ENCODE measurements around the gene IGF2BP2. TPM values are rescaled to one million over a fixed set of nuclear protein-coding genes. Genes with fewer than 3 reads are reported as not detected.

Gene IGF2BP2
- total RNA-seq (2022) (75.9 and 80.8 TPM in 2 replicates), Bru-seq, nascent RNA (percentile 90 among the genes with signal in this experiment), BruChase-seq, experiment 1, labeled RNA remaining after a 2-hour chase (percentile 88 among the genes with signal in this experiment), BruChase-seq, experiment 2, labeled RNA remaining after a 6-hour chase (percentile 87 among the genes with signal in this experiment)
- long read RNA-seq, transcript IGF2BP2-201 (15 exons, 3,291 nt): minor isoform, 10 of 74 reads
- long read RNA-seq, transcript IGF2BP2-202 (16 exons, 3,688 nt): major isoform, 25 of 74 reads
- long read RNA-seq, partial matches to known transcripts: 19 of 74 reads
- long read RNA-seq, other reads (novel, unspliced or antisense): 19 of 74 reads

GRCh38 chr3:185825006-185825638 lies at the start of gene IGF2BP2:
IGF2BP2 (minus strand) TSS chr3:185825042; CDS start chr3:185824960, 82 bp downstream.
- intact Hi-C loops (cut with micrococcal nuclease; ENCODE audit: unreplicated experiment): loop anchor here (5.0 to 10.0 kb wide), 2 partner anchors 110 to 163 kb away; partner anchors contain the start of gene TRA2B

GRCh38 chr3:185874119-185874518 lies 49.3 kb upstream of the IGF2BP2 start:
- TF ChIP-seq CTCF (IDR thresholded peaks at IDR 0.05; ENCODE audit: insufficient read depth in 1 of 2, low read depth in 1 of 2, low read length in 1 of 2, severe bottlenecking in 1 of 2, unreplicated experiment in 1 of 2): no peak
- Histone ChIP-seq H3K36me3 (ENCODE audit: control insufficient read depth, insufficient read depth, low read length) (no peaks in the 10 kb centered on the region), H3K4me3 (ENCODE audit: low read depth, low read length) (no peak overlapping the region), H3K27me3 (replicated peaks; ENCODE audit: control insufficient read depth, insufficient read depth, low read length) (no peaks in the 10 kb centered on the region), H3K9me3 (no peaks in the 10 kb centered on the region), H3K4me1 (no peaks in the 10 kb centered on the region)
- H3K9me3 Mint-ChIP-seq (ENCODE audit: unreplicated experiment): no peaks in the 10 kb centered on the region
- no peak overlapping the region for H3K4me3 Mint-ChIP-seq (ENCODE audit: unreplicated experiment)
- no peaks in the 10 kb centered on the region for H3K27me3 Mint-ChIP-seq (ENCODE audit: insufficient read depth, unreplicated experiment)
- no peak for DNase-seq
- CTCF ChIA-PET: no interaction called here
- POLR2A ChIA-PET: no interaction called here
- BruUV-seq (replicated peaks): no TSS peak
- intact Hi-C loops (cut with micrococcal nuclease; ENCODE audit: unreplicated experiment): no loop called here
- H3K27ac Mint-ChIP-seq (ENCODE audit: unreplicated experiment): no peak overlapping the region
- no peaks in the 10 kb centered on the region for H3K4me1 Mint-ChIP-seq (ENCODE audit: low read depth, unreplicated experiment)
- H3K36me3 Mint-ChIP-seq (ENCODE audit: insufficient read depth, unreplicated experiment): no peaks in the 10 kb centered on the region

More at GRCh38 chr3:185825006-185825638, at the start of gene IGF2BP2:
- Mint-ChIP-seq H3K4me3 (ENCODE audit: unreplicated experiment) (peak within 1 kb of the TSS; percentile 85), H3K27ac (ENCODE audit: unreplicated experiment) (peak within 1 kb of the TSS; percentile 98), H3K27me3 (ENCODE audit: insufficient read depth, unreplicated experiment) (no peaks in the 10 kb centered on the region), H3K36me3 (ENCODE audit: insufficient read depth, unreplicated experiment) (peaks cover 55% of the 10 kb centered on the region), H3K4me1 (ENCODE audit: low read depth, unreplicated experiment) (peaks cover 23% of the 10 kb centered on the region), H3K9me3 (ENCODE audit: unreplicated experiment) (peaks cover 7% of the 10 kb centered on the region)
- DNase-seq: peak; percentile 88 to 91
- H3K9me3 ChIP-seq: no peaks in the 10 kb centered on the region
- peak within 1 kb of the TSS; percentile 94 for H3K4me3 ChIP-seq (ENCODE audit: low read depth, low read length)
- BruUV-seq (replicated peaks): no TSS peak
- H3K36me3 ChIP-seq (ENCODE audit: control insufficient read depth, insufficient read depth, low read length): no peaks in the 10 kb centered on the region; the same call in 1 of the 2 replicates
- peak in 1 of 2 experiments; percentile 8 for TF ChIP-seq CTCF (IDR thresholded peaks at IDR 0.05; ENCODE audit: insufficient read depth in 1 of 2, low read depth in 1 of 2, low read length in 1 of 2, severe bottlenecking in 1 of 2, unreplicated experiment in 1 of 2)
- H3K27me3 ChIP-seq (replicated peaks; ENCODE audit: control insufficient read depth, insufficient read depth, low read length): no peaks in the 10 kb centered on the region
- peaks cover 20% of the 10 kb centered on the region for H3K4me1 ChIP-seq
- ChIA-PET CTCF (no interaction called here), POLR2A (interaction anchor here (0.5 to 0.7 kb wide), 3 partner anchors 12 to 69 kb away, joined by 3 to 4 read pairs (median 4); no protein-coding TSS in a partner anchor)

- H3K4me1 ChIP-seq: no peaks in the 10 kb centered on the region
- peaks cover 11% of the 10 kb centered on the region for H3K4me1 Mint-ChIP-seq (ENCODE audit: low read depth, unreplicated experiment)
- H3K4me3 Mint-ChIP-seq (ENCODE audit: unreplicated experiment): no peak overlapping the region
- no peaks in the 10 kb centered on the region for H3K9me3 ChIP-seq
- no peak overlapping the region for H3K27ac Mint-ChIP-seq (ENCODE audit: unreplicated experiment)
- H3K27me3 ChIP-seq (replicated peaks; ENCODE audit: control insufficient read depth, insufficient read depth, low read length): no peaks in the 10 kb centered on the region; the same call in 1 of the 2 replicates
- no TSS peak for BruUV-seq (replicated peaks)
- CTCF ChIA-PET: interaction anchor here (0.5 kb wide), 1 partner anchor 10 kb away, joined by 3 read pairs; no protein-coding TSS in a partner anchor
- no peak overlapping the region for H3K4me3 ChIP-seq (ENCODE audit: low read depth, low read length)
- H3K36me3 Mint-ChIP-seq (ENCODE audit: insufficient read depth, unreplicated experiment): no peaks in the 10 kb centered on the region
- no peak for DNase-seq
- H3K36me3 ChIP-seq (ENCODE audit: control insufficient read depth, insufficient read depth, low read length): no peaks in the 10 kb centered on the region
- POLR2A ChIA-PET: interaction anchor here (0.7 kb wide), 1 partner anchor 1508 kb away, joined by 3 read pairs; no protein-coding TSS in a partner anchor
- H3K27me3 Mint-ChIP-seq (ENCODE audit: insufficient read depth, unreplicated experiment): no peaks in the 10 kb centered on the region
- intact Hi-C loops (cut with micrococcal nuclease; ENCODE audit: unreplicated experiment): no loop called here
- no peaks in the 10 kb centered on the region for H3K9me3 Mint-ChIP-seq (ENCODE audit: unreplicated experiment)
- TF ChIP-seq CTCF (IDR thresholded peaks at IDR 0.05; ENCODE audit: insufficient read depth in 1 of 2, low read depth in 1 of 2, low read length in 1 of 2, severe bottlenecking in 1 of 2, unreplicated experiment in 1 of 2): no peak
Measured at GRCh38 chr3:185867650-185868049, 42.8 kb upstream of the IGF2BP2 start.
